Measurements from ENCODE around the gene KRT72. TPM values are rescaled to one million over a fixed set of nuclear protein-coding genes. Genes with fewer than 3 reads are reported as not detected.

Gene KRT72
- total and polyA plus RNA-seq, 2 experiments from 2014 or later = not detected

- no peak overlapping the region for H3K4me3 Mint-ChIP-seq
- H3K27me3 ChIP-seq (ENCODE audit: insufficient read depth) = no peaks in the 10 kb centered on the region
- TF ChIP-seq ETS1 (IDR thresholded peaks at IDR 0.05) = no peak
- no peak for TF ChIP-seq REST (IDR thresholded peaks at IDR 0.05; ENCODE audit: unreplicated experiment)
- no peak for TF ChIP-seq EZH2 (IDR thresholded peaks at IDR 0.05; ENCODE audit: low read depth, unreplicated experiment)
- TF ChIP-seq JUNB (IDR thresholded peaks at IDR 0.05; ENCODE audit: unreplicated experiment) = no peak
- TF ChIP-seq ZNF114 (CRISPR knock-in tag; IDR thresholded peaks at IDR 0.05) = no peak
- no peak for TF ChIP-seq CREB1 (CRISPR knock-in tag; IDR thresholded peaks at IDR 0.05; ENCODE audit: low read depth)
- no peak for TF ChIP-seq ZNF331 (CRISPR knock-in tag; IDR thresholded peaks at IDR 0.05; ENCODE audit: low read depth)
- no peak for TF ChIP-seq STAT1 (IDR thresholded peaks at IDR 0.05; ENCODE audit: unreplicated experiment)
- no peak for TF ChIP-seq CTCF (conservative IDR thresholded peaks at IDR 0.05; ENCODE audit: low read depth in 2 of 2)
- no peak for TF ChIP-seq EZH2phosphoT487 (IDR thresholded peaks at IDR 0.05; ENCODE audit: unreplicated experiment)
- no peak for TF ChIP-seq NANOG (IDR thresholded peaks at IDR 0.05; ENCODE audit: borderline replicate concordance)
- no peak for TF ChIP-seq ZNF462 (CRISPR knock-in tag; IDR thresholded peaks at IDR 0.05)
- no peak for TF ChIP-seq POLR2AphosphoS5 (IDR thresholded peaks at IDR 0.05; ENCODE audit: low read depth)
- H3F3A ChIP-seq (replicated peaks; ENCODE audit: low read depth) = no peaks in the 10 kb centered on the region
- no peak for ATAC-seq
- H3K4me2 ChIP-seq = no peak overlapping the region
- no peak overlapping the region for H3K4me3 ChIP-seq
- no peaks in the 10 kb centered on the region for H3K79me2 ChIP-seq (replicated peaks; ENCODE audit: insufficient read depth)
- H3K4me1 ChIP-seq (ENCODE audit: insufficient read depth) = no peaks in the 10 kb centered on the region
- H3K4me1 Mint-ChIP-seq = no peaks in the 10 kb centered on the region
- no peak overlapping the region for H2AFZ ChIP-seq
- no peaks in the 10 kb centered on the region for H3K9me2 ChIP-seq (ENCODE audit: insufficient read depth)
- no peak overlapping the region for H3K27ac Mint-ChIP-seq
- DNase-seq (ENCODE audit: low spot score) = no peak
- no peaks in the 10 kb centered on the region for H3K36me3 ChIP-seq (ENCODE audit: insufficient read depth)
- no peaks in the 10 kb centered on the region for H3K36me3 Mint-ChIP-seq (ENCODE audit: low read depth)
- H3K27me3 Mint-ChIP-seq (ENCODE audit: insufficient read depth, low read depth, poor library complexity) = peaks cover 2% of the 10 kb centered on the region
- H3K9me3 Mint-ChIP-seq = no peaks in the 10 kb centered on the region
- no peaks in the 10 kb centered on the region for H4K20me1 ChIP-seq (replicated peaks; ENCODE audit: insufficient read depth)
- no peak overlapping the region for H3K27ac ChIP-seq (ENCODE audit: low read depth)
Observed at GRCh38 chr12:52637299-52637698, 36.0 kb upstream of the KRT72 start.

Data from GM23338 (cell line).